Measurements from ENCODE around the gene UST.
A peak's percentile ranks its signal among the peaks of the same experiment; 100 is the strongest.
"Not testable (repeated sequence)": the region's sequence is repeated elsewhere in the genome, so short reads cannot be mapped to it uniquely, and the experiment has no call there.

Gene UST

DNA sequence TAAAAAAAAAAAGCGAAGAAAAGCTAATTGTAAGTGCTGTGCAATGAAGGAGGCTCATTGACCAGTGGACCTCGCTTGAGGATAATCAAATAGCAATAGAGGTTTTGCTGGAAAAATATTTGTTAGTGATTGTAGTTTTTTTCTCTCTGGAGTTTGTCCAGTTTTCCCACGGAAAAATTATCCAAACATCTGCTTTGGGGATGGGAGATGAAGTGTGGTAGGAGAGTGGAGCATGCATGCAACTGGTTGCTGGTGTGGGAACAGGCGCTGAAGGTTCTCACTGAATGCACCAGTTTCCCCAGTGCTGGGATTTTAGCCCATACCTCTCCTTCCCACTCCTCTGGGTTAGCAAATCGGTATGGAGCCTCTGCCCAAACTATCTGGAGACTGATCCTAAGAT is 288.9 kb downstream of the UST start:
- Histone ChIP-seq H2AFZ (ENCODE audit: low read length) (no peak overlapping the region), H3K79me1 (ENCODE audit: low read depth, low read length) (no peaks in the 10 kb centered on the region), H3K14ac (ENCODE audit: low read length) (no peak overlapping the region), H3K9me3 (replicated peaks in 1 of 2; ENCODE audit: control insufficient read depth in 2 of 2, insufficient read depth in 1 of 2, low read depth in 1 of 2, low read length in 2 of 2) (no peaks in the 10 kb centered on the region), H2BK15ac (ENCODE audit: low read length) (no peak overlapping the region), H3K4me1 (ENCODE audit: control insufficient read depth in 2 of 2, insufficient read depth in 1 of 2, low read depth in 1 of 2, low read length in 2 of 2) (peaks cover 11 to 27% of the 10 kb centered on the region in 2 donors), H2BK5ac (ENCODE audit: low read length) (no peak overlapping the region), H3K27ac (replicated peaks; ENCODE audit: low read length) (no peak overlapping the region), H3K4me3 (ENCODE audit: low read length in 2 of 2) (no peak overlapping the region), H3K18ac (ENCODE audit: low read length) (no peak overlapping the region), H3K23ac (ENCODE audit: low read depth, low read length, poor library complexity) (no peak overlapping the region), H4K91ac (ENCODE audit: low read depth, low read length, poor library complexity) (no peak overlapping the region), H4K8ac (ENCODE audit: low read depth, low read length) (no peak overlapping the region), H3K4me2 (ENCODE audit: insufficient read depth, low read length, poor library complexity, severe bottlenecking) (no peak overlapping the region), H2BK12ac (ENCODE audit: low read length) (no peak overlapping the region), H3K36me3 (replicated peaks in 1 of 2; ENCODE audit: control insufficient read depth in 2 of 2, insufficient read depth in 2 of 2, low read length in 2 of 2) (no peaks in the 10 kb centered on the region), H3K9ac (ENCODE audit: low read depth, low read length, poor library complexity) (no peak overlapping the region), H2AK5ac (ENCODE audit: low read depth, low read length) (no peak overlapping the region), H3K27me3 (ENCODE audit: control insufficient read depth in 3 of 3, insufficient read depth in 3 of 3, low read depth in 1 of 3, low read length in 3 of 3) (no peaks in the 10 kb centered on the region), H3K4ac (ENCODE audit: low read length) (no peak overlapping the region), H2BK120ac (ENCODE audit: low read depth, low read length) (no peak overlapping the region)
- no peak for DNase-seq (ENCODE audit: low spot score)
- whole genome bisulfite sequencing, 2 donors (ENCODE audit: extremely low coverage in 2 of 2, insufficient read length in 2 of 2, insufficient replicate concordance in 1 of 2), result no CpG with 5 or more reads among the region's 5 CpGs

DNA sequence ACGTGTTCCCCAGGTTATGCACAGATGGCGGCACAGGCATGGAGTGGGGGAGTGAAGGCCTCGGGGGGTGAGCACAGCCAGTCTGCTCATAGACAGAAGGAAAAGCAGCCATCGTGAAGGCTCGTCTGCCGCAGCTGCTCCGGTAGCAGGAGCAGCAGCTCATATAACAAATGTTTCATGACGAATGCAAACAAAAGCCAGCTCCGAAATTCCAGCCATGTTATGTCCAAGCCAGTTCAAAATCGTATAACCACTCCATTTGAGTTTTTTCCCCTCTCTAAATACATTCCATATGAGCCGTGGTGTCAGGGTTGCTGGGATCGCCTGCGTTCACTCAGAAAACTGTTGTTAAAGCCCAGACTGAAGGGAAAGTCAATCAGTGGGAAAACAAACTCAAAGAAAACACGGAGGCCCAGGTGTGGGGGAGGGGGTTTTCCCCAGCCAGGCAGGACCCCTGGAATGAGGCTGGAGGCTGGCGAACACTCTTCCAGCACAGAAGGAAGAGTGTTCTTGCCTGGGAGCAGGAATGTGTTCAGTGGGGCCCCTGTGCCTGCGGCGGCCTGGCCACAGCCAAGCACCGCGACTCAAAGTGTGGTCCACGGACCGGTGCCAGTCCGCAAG is 290.3 kb downstream of the UST start:
- Histone ChIP-seq H3K18ac (ENCODE audit: low read length) (peak overlapping the region; percentile 81), H3K79me1 (ENCODE audit: low read depth, low read length) (no peaks in the 10 kb centered on the region), H3K27ac (replicated peaks; ENCODE audit: low read length) (peak overlapping the region; percentile 62), H4K8ac (ENCODE audit: low read depth, low read length) (no peak overlapping the region), H3K9me3 (replicated peaks in 1 of 2; ENCODE audit: control insufficient read depth in 2 of 2, insufficient read depth in 1 of 2, low read depth in 1 of 2, low read length in 2 of 2) (no peaks in the 10 kb centered on the region), H3K9ac (ENCODE audit: low read depth, low read length, poor library complexity) (peak overlapping the region; percentile 65), H2BK15ac (ENCODE audit: low read length) (no peak overlapping the region), H2AK5ac (ENCODE audit: low read depth, low read length) (no peak overlapping the region), H2BK5ac (ENCODE audit: low read length) (no peak overlapping the region), H3K36me3 (replicated peaks in 1 of 2; ENCODE audit: control insufficient read depth in 2 of 2, insufficient read depth in 2 of 2, low read length in 2 of 2) (no peaks in the 10 kb centered on the region), H3K4me2 (ENCODE audit: insufficient read depth, low read length, poor library complexity, severe bottlenecking) (no peak overlapping the region), H2BK120ac (ENCODE audit: low read depth, low read length) (no peak overlapping the region), H3K27me3 (ENCODE audit: control insufficient read depth in 3 of 3, insufficient read depth in 3 of 3, low read depth in 1 of 3, low read length in 3 of 3) (no peaks in the 10 kb centered on the region), H3K4me1 (ENCODE audit: control insufficient read depth in 2 of 2, insufficient read depth in 1 of 2, low read depth in 1 of 2, low read length in 2 of 2) (peaks cover 11 to 25% of the 10 kb centered on the region in 2 donors), H3K4ac (ENCODE audit: low read length) (no peak overlapping the region), H2BK12ac (ENCODE audit: low read length) (peak overlapping the region; percentile 10), H3K14ac (ENCODE audit: low read length) (no peak overlapping the region), H4K91ac (ENCODE audit: low read depth, low read length, poor library complexity) (no peak overlapping the region), H3K23ac (ENCODE audit: low read depth, low read length, poor library complexity) (no peak overlapping the region), H3K4me3 (ENCODE audit: low read length in 2 of 2) (no peak overlapping the region), H2AFZ (ENCODE audit: low read length) (peak overlapping the region; percentile 45)
- WGBS, 2 donors (ENCODE audit: extremely low coverage in 2 of 2, insufficient read length in 2 of 2, insufficient replicate concordance in 1 of 2), result no CpG with 5 or more reads among the region's 22 CpGs
- DNase-seq (ENCODE audit: low spot score), result peak; percentile 21

DNA sequence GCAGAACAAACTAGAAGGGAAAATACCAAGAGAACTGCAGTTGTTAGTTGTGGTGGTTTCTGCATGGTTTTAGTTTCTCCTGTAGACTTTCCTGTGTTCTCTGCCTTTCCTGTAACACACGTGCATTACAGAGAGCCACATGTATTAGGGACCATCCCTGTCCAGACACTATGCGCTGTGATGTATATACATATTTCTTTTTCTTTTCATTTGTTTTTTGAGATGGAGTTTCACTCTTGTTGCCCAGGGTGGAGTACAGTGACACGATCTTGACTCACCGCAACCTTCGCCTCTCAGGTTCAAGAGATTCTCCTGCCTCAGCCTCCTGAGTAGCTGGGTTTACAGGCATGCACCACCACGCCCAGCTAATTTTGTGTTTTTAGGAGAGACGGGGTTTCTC is 292.2 kb downstream of the UST start:
- not testable (repeated sequence) for H3K4me3 ChIP-seq (ENCODE audit: low read length in 2 of 2); H3K4me1 ChIP-seq (ENCODE audit: control insufficient read depth in 2 of 2, insufficient read depth in 1 of 2, low read depth in 1 of 2, low read length in 2 of 2); H2BK120ac ChIP-seq (ENCODE audit: low read depth, low read length); H4K8ac ChIP-seq (ENCODE audit: low read depth, low read length); H3K23ac ChIP-seq (ENCODE audit: low read depth, low read length, poor library complexity); H3K27ac ChIP-seq (replicated peaks; ENCODE audit: low read length); H4K91ac ChIP-seq (ENCODE audit: low read depth, low read length, poor library complexity); DNase-seq (ENCODE audit: low spot score); H2BK5ac ChIP-seq (ENCODE audit: low read length); H3K79me1 ChIP-seq (ENCODE audit: low read depth, low read length); H3K9ac ChIP-seq (ENCODE audit: low read depth, low read length, poor library complexity); H2BK15ac ChIP-seq (ENCODE audit: low read length); H2BK12ac ChIP-seq (ENCODE audit: low read length); H3K18ac ChIP-seq (ENCODE audit: low read length); H3K4me2 ChIP-seq (ENCODE audit: insufficient read depth, low read length, poor library complexity, severe bottlenecking); H3K9me3 ChIP-seq (replicated peaks in 1 of 2; ENCODE audit: control insufficient read depth in 2 of 2, insufficient read depth in 1 of 2, low read depth in 1 of 2, low read length in 2 of 2); H3K36me3 ChIP-seq (replicated peaks in 1 of 2; ENCODE audit: control insufficient read depth in 2 of 2, insufficient read depth in 2 of 2, low read length in 2 of 2); H2AFZ ChIP-seq (ENCODE audit: low read length); H3K27me3 ChIP-seq (ENCODE audit: control insufficient read depth in 3 of 3, insufficient read depth in 3 of 3, low read depth in 1 of 3, low read length in 3 of 3); H3K14ac ChIP-seq (ENCODE audit: low read length); H2AK5ac ChIP-seq (ENCODE audit: low read depth, low read length); H3K4ac ChIP-seq (ENCODE audit: low read length)
- no CpG with 5 or more reads among the region's 7 CpGs for WGBS, 2 donors (ENCODE audit: extremely low coverage in 2 of 2, insufficient read length in 2 of 2, insufficient replicate concordance in 1 of 2)

DNA sequence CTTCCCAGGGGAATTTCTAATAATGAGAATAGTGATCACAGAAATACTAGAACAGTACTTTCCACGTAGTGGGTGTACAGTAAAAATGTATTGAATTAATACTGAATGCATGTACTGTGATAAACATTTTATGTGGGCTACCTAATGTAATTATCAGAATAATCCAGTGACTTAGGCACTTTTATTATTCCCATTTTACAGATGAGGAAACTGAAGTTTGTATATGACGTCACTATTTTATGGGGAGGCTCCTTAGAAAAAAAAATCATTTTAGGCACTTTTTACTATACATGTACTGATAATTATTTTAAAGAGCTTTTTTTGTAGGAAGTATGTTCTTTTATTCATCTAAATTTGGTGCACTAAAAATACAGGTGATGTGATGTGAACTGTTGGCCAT is 295.1 kb downstream of the UST start:
- Histone ChIP-seq H3K4me3 (ENCODE audit: low read length in 2 of 2) (no peak overlapping the region), H4K91ac (ENCODE audit: low read depth, low read length, poor library complexity) (no peak overlapping the region), H3K23ac (ENCODE audit: low read depth, low read length, poor library complexity) (no peak overlapping the region), H2AK5ac (ENCODE audit: low read depth, low read length) (no peak overlapping the region), H2AFZ (ENCODE audit: low read length) (no peak overlapping the region), H3K4me1 (ENCODE audit: control insufficient read depth in 2 of 2, insufficient read depth in 1 of 2, low read depth in 1 of 2, low read length in 2 of 2) (peaks cover 7 to 12% of the 10 kb centered on the region in 2 donors), H2BK12ac (ENCODE audit: low read length) (no peak overlapping the region), H3K27ac (replicated peaks; ENCODE audit: low read length) (no peak overlapping the region), H2BK5ac (ENCODE audit: low read length) (no peak overlapping the region), H3K9me3 (replicated peaks in 1 of 2; ENCODE audit: control insufficient read depth in 2 of 2, insufficient read depth in 1 of 2, low read depth in 1 of 2, low read length in 2 of 2) (no peaks in the 10 kb centered on the region), H4K8ac (ENCODE audit: low read depth, low read length) (no peak overlapping the region), H3K36me3 (replicated peaks in 1 of 2; ENCODE audit: control insufficient read depth in 2 of 2, insufficient read depth in 2 of 2, low read length in 2 of 2) (no peaks in the 10 kb centered on the region), H3K4ac (ENCODE audit: low read length) (no peak overlapping the region), H3K14ac (ENCODE audit: low read length) (no peak overlapping the region), H3K4me2 (ENCODE audit: insufficient read depth, low read length, poor library complexity, severe bottlenecking) (no peak overlapping the region), H3K79me1 (ENCODE audit: low read depth, low read length) (no peaks in the 10 kb centered on the region), H2BK15ac (ENCODE audit: low read length) (no peak overlapping the region), H3K9ac (ENCODE audit: low read depth, low read length, poor library complexity) (no peak overlapping the region), H3K18ac (ENCODE audit: low read length) (no peak overlapping the region), H2BK120ac (ENCODE audit: low read depth, low read length) (no peak overlapping the region), H3K27me3 (ENCODE audit: control insufficient read depth in 3 of 3, insufficient read depth in 3 of 3, low read depth in 1 of 3, low read length in 3 of 3) (no peaks in the 10 kb centered on the region)
- no CpG with 5 or more reads among the region's 2 CpGs for WGBS, 2 donors (ENCODE audit: extremely low coverage in 2 of 2, insufficient read length in 2 of 2, insufficient replicate concordance in 1 of 2)
- DNase-seq (ENCODE audit: low spot score), result no peak
